Right lobe of liver (tissue), 6 donors: ENCODE data around the gene AMT. TPM values are rescaled to one million over a fixed set of nuclear protein-coding genes. Genes with fewer than 3 reads are reported as not detected.

Experiments used
- ATAC-seq, 4 donors: fragments of 200-7000 bp; cut with Tn5 transposase; one replicate each; pipeline ENCODE4 v1.9.1; 2020; ENCODE audit warnings: mild to moderate bottlenecking in 4 of 4, moderate library complexity in 4 of 4
- DNase-seq, 3 donors: peaks; one replicate each; pipeline ENCODE4 v3.0.0-alpha.2; 2020
- H3K27ac ChIP-seq, 3 donors: fragments of 200-600 bp; one replicate each; pipeline ENCODE4 v1.8.0; 2022
- H3K27me3 ChIP-seq, 2 donors: fragments of 200-600 bp; one replicate each; pipeline ENCODE4 v1.8.0; 2022
- H3K36me3 ChIP-seq, 4 donors: fragments of 200-600 bp; sonication (generic) in 1 of 4; one replicate each; pipeline versions ENCODE4 v1.5.1 to v1.8.0; 2017 to 2022; ENCODE audit warnings: control low read depth in 1 of 4
- H3K4me1 ChIP-seq, 4 donors: fragments of 200-600 bp; sonication (generic) in 1 of 4; one replicate each; pipeline versions ENCODE4 v1.5.1 to v1.8.0; 2017 to 2022; ENCODE audit warnings: control low read depth in 1 of 4
- H3K4me3 ChIP-seq, 3 donors: fragments of 200-600 bp; one replicate each; pipeline ENCODE4 v1.8.0; 2022
- H3K9me3 ChIP-seq, 4 donors: fragments of 200-600 bp; sonication (generic) in 1 of 4; one replicate each; pipeline versions ENCODE4 v1.5.1 to v1.8.0; 2017 to 2022; ENCODE audit warnings: control low read depth in 1 of 4
- POLR2A ChIP-seq: fragments of 450-650 bp; IDR thresholded peaks from one replicate; pipeline ENCODE4 v1.6.1; 2017; ENCODE audit warnings: antibody characterized with exemption, mild to moderate bottlenecking
- WGBS: methylation state at CpG from one replicate; pipeline ENCODE4 v1.1.6; 2018; ENCODE audit warnings: low coverage, low lambda C conversion rate; ENCODE audit not compliant: insufficient coverage; ENCODE audit errors: missing lambda C conversion rate; 5-methylcytosine and 5-hydroxymethylcytosine counted together
- intact Hi-C, 2 donors: fragments of 100-400 bp; cut with DNase I; formaldehyde crosslinking; loops; one replicate each; pipeline versions ENCODE4 v1.11.2 to v1.14.1; 2022
- total RNA-seq, 6 experiments: library from RNA; depleted of rRNA in 2 of 6; stranded (reverse); fragments of >200 nt in 2 of 6; fragmentation: NEBNext Ultra II Directional in 3 of 6; extraction: Animal tissue kit (Norgen Biotek cat#: 25700) in 3 of 6; gene quantifications; one replicate each; pipeline versions ENCODE4 v1.1.0 to v1.2.4, GENCODE V29; 2016 to 2023
- TF ChIP-seq, protein P1 (sequence below), 4 donors: fragments of 200-600 bp in 3 of 4; fragments of 450-650 bp in 1 of 4; IDR thresholded peaks; one replicate each; pipeline versions ENCODE4 v1.5.1 to v1.8.0; 2016 to 2022; ENCODE audit warnings: antibody characterized with exemption in 4 of 4, mild to moderate bottlenecking in 2 of 4
- donor health status: DM: no; HTN: yes; CAD: no.
- donor health status: DM: no; HTN: no; CAD: no.
- donor health status: DM: no; HTN: no; CAD: no.
- donor health status: DM: no; HTN: yes; CAD: no.
- donor health status: DM: no; HTN: yes; CAD: no.

The AMT gene
- total RNA-seq, 6 experiments from 2014 or later: 8.4 to 52.0 (median 31.3) TPM

DNA sequence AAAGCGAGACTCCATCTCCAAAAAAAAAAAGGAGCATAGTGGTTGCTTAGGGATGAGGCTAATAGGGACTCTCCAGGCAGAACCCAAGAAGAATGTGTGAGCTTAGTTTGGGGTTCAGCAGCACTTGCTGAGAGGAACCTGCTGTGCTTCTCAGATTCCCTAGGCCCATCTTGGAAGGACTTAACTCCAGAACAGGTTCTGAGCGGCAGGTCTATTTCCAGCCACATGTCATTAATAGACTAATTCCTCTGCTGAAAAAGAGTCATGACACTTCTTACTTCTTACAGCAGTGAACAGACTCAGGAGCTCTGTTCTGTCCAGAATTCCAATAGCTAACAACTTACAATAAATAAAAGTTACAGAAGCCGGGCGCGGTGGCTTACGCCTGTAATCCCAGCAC, 33.0 kb downstream of the AMT start:
- DNase-seq (no peak), ATAC-seq (no peak)
- TF ChIP-seq, protein P1, sequence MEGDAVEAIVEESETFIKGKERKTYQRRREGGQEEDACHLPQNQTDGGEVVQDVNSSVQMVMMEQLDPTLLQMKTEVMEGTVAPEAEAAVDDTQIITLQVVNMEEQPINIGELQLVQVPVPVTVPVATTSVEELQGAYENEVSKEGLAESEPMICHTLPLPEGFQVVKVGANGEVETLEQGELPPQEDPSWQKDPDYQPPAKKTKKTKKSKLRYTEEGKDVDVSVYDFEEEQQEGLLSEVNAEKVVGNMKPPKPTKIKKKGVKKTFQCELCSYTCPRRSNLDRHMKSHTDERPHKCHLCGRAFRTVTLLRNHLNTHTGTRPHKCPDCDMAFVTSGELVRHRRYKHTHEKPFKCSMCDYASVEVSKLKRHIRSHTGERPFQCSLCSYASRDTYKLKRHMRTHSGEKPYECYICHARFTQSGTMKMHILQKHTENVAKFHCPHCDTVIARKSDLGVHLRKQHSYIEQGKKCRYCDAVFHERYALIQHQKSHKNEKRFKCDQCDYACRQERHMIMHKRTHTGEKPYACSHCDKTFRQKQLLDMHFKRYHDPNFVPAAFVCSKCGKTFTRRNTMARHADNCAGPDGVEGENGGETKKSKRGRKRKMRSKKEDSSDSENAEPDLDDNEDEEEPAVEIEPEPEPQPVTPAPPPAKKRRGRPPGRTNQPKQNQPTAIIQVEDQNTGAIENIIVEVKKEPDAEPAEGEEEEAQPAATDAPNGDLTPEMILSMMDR (IDR thresholded peaks at IDR 0.05): no peak
- TF ChIP-seq POLR2A: no peak
- 98% methylated on average over 5 of the region's 6 CpGs for WGBS
- H3K27me3 ChIP-seq: no peaks in the 10 kb centered on the region
- no peak overlapping the region for H3K4me3 ChIP-seq
- H3K4me1 ChIP-seq: peaks cover 0 to 7% (median 3%) of the 10 kb centered on the region in 4 donors
- no peak overlapping the region for H3K27ac ChIP-seq
- intact Hi-C loops: no loop called here
- peaks cover 0 to under 1% (median 0%) of the 10 kb centered on the region in 4 donors for H3K36me3 ChIP-seq
- H3K9me3 ChIP-seq: no peaks in the 10 kb centered on the region

DNA sequence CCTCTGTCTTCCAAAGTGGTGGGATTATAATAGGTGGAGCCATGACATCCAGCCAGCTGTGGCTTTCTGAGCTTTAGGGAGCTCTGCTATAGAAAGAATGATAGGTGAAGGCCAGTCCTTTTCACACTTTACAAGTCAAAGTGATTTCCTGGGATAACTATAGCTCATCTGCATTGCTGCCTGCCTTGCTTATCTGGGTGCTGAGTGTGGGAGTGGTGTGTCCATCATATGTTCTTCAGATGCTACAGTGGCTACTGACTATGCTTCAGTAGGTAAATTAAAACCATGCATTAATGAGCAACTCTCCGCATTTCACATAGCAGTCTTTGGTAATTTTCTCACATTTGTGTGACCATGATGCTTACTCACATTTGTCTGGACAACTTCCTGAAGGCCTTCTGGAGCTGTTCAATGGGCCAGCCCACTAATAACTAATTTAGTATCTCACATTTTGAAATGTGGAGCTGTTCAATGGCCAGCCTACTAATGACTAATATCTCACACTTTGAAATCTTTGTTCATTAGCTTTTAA, 33.9 kb downstream of the AMT start:
- H3K27me3 ChIP-seq: no peaks in the 10 kb centered on the region
- no peak for DNase-seq
- H3K9me3 ChIP-seq: no peaks in the 10 kb centered on the region
- intact Hi-C loops: no loop called here
- TF ChIP-seq POLR2A: no peak
- TF ChIP-seq, protein P1 (IDR thresholded peaks at IDR 0.05): no peak
- no peaks in the 10 kb centered on the region for H3K36me3 ChIP-seq
- H3K27ac ChIP-seq: no peak overlapping the region
- WGBS: 75% methylated on average over 1 of the region's 1 CpG
- no peak for ATAC-seq
- H3K4me1 ChIP-seq: peaks cover 0 to 7% (median 3%) of the 10 kb centered on the region in 4 donors
- no peak overlapping the region for H3K4me3 ChIP-seq

DNA sequence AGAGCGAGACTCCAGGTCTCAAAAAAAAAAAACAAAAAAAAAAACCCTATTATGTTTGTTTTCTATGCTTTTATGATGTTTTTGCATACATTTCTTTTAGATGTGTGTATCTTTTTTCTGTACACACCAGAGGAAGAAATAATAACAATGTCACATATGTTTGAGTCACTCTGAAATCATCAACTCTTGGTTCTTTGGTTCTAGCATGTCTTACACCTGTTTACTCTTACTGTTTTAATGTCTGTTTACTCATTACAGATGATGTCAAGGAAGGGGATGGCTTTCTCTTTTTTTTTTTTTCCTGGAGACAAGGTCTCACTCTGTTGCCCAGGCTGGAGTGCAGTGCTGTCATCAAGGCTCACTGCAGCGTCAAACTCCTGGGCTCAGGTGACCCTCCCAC, 34.6 kb downstream of the AMT start:
- H3K27ac ChIP-seq: no peak overlapping the region
- intact Hi-C loops: no loop called here
- WGBS: 81% methylated on average over 2 of the region's 2 CpGs
- no peaks in the 10 kb centered on the region for H3K9me3 ChIP-seq
- no peaks in the 10 kb centered on the region for H3K36me3 ChIP-seq
- DNase-seq: no peak
- no peaks in the 10 kb centered on the region for H3K27me3 ChIP-seq
- H3K4me1 ChIP-seq: peaks cover 0 to 7% (median 3%) of the 10 kb centered on the region in 4 donors
- H3K4me3 ChIP-seq: no peak overlapping the region
- ATAC-seq: peak in 1 of 4 donors; percentile 52
- no peak for TF ChIP-seq POLR2A
- TF ChIP-seq, protein P1 (IDR thresholded peaks at IDR 0.05): no peak

DNA sequence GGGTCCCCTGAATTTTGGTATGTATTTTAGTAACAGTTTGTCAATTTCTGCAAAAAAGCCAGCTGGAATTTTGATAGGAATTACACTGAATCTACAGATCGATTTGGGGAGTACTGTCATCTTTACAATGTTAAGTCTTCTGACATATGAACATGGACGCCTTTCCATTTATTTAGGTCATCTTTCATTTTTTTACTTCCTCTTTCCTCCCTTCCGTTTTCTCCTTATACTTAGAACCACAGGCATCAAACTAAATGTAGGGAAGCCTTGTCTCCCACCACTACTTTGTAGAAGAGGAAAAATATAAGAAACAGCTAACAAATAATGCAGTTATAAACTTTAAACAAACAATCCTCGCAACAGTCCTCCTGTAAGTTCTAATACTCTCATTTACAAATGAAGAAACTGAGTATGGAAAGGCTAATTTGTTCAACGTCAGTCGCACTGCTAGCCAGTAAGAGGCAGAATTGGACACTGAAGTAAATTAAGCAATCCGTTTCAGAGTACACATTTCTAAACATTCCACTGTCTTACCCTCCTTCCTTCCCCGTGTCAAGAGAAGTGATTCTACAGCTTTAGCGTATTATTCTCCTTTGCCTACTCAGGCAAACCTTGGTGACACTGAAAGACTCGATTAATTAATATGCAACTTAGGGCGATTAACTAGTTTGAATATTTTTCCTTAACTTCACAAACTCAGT, 36.1 kb downstream of the AMT start:
- WGBS: 48% methylated on average over 11 of the region's 11 CpGs
- no peak for TF ChIP-seq POLR2A
- TF ChIP-seq, protein P1 (IDR thresholded peaks at IDR 0.05): no peak
- Histone ChIP-seq H3K27ac (peak overlapping the region in 1 of 3 donors; percentile 19), H3K9me3 (no peaks in the 10 kb centered on the region), H3K36me3 (no peaks in the 10 kb centered on the region), H3K4me1 (peaks cover 0 to 7% (median 3%) of the 10 kb centered on the region in 4 donors), H3K4me3 (no peak overlapping the region), H3K27me3 (no peaks in the 10 kb centered on the region)
- DNase-seq (no peak), ATAC-seq (peak; percentile 66 to 84 (median 68))
- intact Hi-C loops: no loop called here
